Measurements from ENCODE around the gene NCSTN.
"Not testable (repeated sequence)": the region's sequence is repeated elsewhere in the genome, so short reads cannot be mapped to it uniquely, and the experiment has no call there.

The NCSTN gene

DNA sequence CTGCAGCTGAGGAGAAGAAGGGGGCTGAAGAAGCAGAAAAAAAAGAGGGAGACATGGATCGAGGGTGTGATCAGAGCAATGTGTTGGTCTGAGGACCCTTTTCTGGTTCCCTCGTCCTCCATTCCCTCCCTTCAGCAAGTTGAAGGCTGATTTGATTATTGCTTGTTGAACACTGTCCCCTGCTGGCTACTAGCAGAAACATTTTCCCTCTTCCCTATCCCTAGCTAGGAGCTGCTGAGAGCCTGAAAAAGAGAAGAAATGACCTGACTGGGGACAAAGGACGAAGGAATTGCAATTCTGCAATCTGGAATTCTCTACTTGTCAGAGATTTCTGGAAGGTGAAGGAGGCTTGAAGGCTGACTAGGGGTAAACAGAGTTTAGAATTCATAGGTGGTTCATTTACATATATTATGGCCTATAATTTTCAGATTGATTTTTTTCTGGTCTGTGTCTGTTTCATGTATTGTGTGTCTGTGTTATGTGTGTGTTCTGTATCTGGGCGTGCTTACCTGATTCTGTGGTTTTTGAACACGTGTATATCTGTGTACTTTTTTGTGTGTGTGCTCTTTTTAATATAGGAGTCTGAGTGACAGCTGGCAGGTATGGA is 33.4 kb downstream of the NCSTN start:
- no peak for DNase-seq (ENCODE audit: low read depth)
- TF ChIP-seq, protein P1, sequence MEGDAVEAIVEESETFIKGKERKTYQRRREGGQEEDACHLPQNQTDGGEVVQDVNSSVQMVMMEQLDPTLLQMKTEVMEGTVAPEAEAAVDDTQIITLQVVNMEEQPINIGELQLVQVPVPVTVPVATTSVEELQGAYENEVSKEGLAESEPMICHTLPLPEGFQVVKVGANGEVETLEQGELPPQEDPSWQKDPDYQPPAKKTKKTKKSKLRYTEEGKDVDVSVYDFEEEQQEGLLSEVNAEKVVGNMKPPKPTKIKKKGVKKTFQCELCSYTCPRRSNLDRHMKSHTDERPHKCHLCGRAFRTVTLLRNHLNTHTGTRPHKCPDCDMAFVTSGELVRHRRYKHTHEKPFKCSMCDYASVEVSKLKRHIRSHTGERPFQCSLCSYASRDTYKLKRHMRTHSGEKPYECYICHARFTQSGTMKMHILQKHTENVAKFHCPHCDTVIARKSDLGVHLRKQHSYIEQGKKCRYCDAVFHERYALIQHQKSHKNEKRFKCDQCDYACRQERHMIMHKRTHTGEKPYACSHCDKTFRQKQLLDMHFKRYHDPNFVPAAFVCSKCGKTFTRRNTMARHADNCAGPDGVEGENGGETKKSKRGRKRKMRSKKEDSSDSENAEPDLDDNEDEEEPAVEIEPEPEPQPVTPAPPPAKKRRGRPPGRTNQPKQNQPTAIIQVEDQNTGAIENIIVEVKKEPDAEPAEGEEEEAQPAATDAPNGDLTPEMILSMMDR (conservative IDR thresholded peaks at IDR 0.05; ENCODE audit: low read depth, low read length), result peak; percentile 98
- H3K4me3 ChIP-seq (ENCODE audit: low read length), result no peak overlapping the region

DNA sequence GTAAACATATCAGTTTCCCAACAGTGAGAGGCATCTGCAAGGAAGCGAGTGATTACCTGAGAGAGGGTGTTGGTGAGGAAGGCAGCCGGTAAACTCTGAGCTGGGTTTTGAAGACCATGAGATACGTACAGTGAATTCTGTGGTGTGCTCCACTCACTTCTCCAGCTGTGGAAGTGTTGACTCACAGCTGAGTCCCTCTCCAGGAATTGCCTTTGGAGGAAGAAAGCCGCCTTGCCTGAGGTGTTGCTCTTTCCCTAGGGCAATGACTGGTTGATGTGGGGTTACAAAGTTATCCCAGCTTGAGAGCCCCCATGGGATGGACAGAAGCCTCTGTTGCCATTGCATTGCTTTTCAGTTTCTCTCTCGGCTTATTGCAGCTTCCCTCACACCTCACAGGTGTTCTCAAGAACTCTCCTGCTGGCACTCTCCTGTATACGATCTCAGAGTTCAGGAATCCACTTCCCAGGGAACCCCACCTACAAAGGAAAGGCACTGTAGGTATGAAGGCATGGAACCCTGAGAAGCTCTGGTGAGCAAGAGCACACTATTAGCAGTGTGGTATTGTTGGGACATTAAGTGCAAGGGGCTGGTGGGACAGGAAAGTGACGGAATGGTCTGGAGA is 34.5 kb downstream of the NCSTN start:
- no peak for DNase-seq (ENCODE audit: low read depth)
- no peak overlapping the region for H3K4me3 ChIP-seq (ENCODE audit: low read length)
- TF ChIP-seq, protein P1 (conservative IDR thresholded peaks at IDR 0.05; ENCODE audit: low read depth, low read length), result no peak

DNA sequence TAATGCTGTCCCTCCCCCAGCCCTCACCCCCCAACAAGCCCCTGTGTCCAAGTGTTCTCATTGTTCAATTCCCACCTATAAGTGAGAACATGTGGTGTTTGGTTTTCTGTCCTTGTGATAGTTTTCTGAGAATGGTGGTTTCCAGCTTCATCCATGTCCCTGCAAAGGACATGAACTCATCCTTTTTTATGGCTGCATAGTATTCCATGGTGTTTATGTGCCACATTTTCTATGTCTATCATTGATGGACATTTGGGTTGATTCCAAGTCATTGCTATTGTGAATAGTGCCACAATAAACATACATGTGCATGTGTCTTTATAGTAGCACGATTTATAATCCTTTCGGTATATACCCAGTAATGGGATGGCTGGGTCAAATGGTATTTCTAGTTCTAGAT is 41.6 kb downstream of the NCSTN start:
- not testable (repeated sequence) for DNase-seq (ENCODE audit: low read depth); H3K4me3 ChIP-seq (ENCODE audit: low read length)

DNA sequence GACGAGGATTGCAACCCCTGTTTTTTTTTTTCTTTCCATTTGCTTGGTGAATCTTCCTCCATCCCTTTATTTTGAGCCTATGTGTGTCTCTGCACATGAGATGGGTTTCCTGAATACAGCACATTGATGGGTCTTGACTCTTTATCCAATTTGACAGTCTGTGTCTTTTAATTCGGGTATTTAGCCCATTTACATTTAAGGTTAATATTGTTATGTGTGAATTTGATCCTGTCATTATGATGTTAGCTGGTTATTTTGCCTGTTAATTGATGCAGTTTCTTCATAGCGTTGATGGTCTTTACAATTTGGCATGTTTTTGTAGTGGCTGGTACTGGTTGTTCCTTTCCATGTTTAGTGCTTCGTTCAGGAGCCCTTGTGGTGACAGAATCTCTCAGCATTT is 45.2 kb downstream of the NCSTN start:
- H3K4me3 ChIP-seq (ENCODE audit: low read length); DNase-seq (ENCODE audit: low read depth): not testable (repeated sequence)

DNA sequence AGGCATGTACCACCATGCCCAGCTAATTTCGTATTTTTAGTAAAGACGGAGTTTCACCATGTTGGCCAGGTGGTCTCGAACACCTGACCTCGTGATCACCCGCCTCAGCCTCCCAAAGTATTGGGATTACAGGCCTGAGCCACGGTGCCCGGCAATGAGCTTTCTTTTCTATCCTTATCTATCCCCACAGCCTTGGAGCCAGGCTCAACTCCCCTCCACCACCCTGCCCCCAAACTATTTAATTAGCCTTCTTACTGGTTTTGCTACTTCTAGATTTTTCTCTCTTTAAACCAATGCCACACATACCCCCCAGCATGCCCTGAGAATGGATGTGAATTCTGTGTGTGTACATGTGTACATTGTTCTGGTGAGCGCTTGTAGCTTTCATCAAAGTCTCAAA is 51.5 kb downstream of the NCSTN start:
- no peak for DNase-seq (ENCODE audit: low read depth)
- H3K4me3 ChIP-seq (ENCODE audit: low read length), result no peak overlapping the region

DNA sequence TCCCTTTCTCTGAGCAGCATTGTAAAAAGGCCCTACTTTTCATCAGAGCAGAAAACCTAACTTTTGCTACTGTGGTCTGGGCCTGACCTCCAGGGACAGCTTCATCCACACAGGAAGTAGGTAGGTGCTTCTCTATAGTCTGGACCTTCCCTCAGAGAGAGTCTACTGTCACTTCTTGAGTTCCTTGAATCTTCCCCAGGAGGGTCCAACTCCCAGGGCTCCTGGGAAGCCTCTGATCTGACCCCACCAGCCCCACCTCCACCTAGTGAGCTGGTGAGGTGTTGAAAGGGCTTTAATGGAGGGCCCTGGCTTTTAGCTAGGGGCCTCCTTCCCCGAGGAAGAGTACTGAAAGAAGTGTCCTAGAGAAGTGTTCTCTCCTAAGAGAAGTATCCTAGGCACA is 54.5 kb downstream of the NCSTN start:
- no peak for DNase-seq (ENCODE audit: low read depth)
- H3K4me3 ChIP-seq (ENCODE audit: low read length), result no peak overlapping the region
- TF ChIP-seq, protein P1 (conservative IDR thresholded peaks at IDR 0.05; ENCODE audit: low read depth, low read length), result no peak

More for the DNA sequence above, 51.5 kb downstream of the NCSTN start:
- TF ChIP-seq, protein P1 (conservative IDR thresholded peaks at IDR 0.05; ENCODE audit: low read depth, low read length), result no peak

DNA sequence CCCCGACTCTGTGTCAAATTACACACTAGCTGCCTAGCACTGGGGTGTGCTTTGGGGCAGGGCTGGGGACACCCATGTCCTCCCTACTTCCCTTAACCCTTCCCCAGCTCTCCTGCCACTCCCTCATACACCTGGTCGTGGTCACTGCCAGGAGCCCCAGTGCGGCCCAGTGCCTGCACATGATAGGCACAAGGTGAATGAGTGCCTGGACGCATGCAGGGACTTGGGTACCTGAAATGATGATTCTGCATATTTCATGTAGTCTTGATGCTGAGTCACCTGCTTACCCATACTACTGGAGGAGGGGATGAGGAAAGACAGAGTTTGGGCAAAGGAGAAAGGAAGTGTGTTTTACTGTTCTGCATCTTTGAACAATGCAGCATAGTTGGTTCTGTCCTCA is 55.6 kb downstream of the NCSTN start:
- TF ChIP-seq, protein P1 (conservative IDR thresholded peaks at IDR 0.05; ENCODE audit: low read depth, low read length), result no peak
- H3K4me3 ChIP-seq (ENCODE audit: low read length), result no peak overlapping the region
- no peak for DNase-seq (ENCODE audit: low read depth)

DNA sequence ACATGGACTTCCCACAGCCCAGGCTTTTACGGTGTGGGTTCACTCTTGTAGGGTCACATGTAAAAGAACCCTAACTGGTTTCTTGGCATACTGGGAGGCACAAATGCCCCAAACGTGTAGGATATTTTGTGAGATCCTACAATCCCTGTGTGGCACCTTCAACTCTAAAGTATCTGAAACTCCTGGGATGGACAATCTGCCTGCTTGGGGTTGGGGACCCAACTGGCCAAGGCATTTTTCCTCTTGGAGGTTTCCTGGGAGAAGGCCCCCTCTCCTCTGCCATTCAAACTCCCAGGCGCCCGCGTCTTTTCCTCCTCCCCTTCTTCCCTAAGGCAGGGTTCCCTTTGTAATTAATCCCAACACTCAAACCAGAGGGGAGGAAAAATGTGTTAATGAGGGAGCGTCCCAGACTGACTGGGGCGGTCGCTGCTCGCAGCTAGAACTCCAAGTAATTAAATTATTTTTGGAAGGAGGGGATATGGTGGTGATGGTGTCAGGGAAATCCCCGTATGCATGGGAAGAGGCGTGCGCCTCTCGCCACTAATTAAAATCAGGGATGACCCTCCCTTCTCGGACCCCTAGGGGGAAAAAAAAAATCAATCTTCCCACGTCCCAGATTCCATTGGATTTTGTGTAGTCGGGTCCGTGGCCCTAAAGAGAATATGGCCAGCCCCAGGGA is 56.5 kb downstream of the NCSTN start:
- no peak for DNase-seq (ENCODE audit: low read depth)
- TF ChIP-seq, protein P1 (conservative IDR thresholded peaks at IDR 0.05; ENCODE audit: low read depth, low read length), result no peak
- peak overlapping the region; percentile 76 for H3K4me3 ChIP-seq (ENCODE audit: low read length)
